ENCODE results near the gene GRAMD2B.
"Not testable (repeated sequence)": the region's sequence is repeated elsewhere in the genome, so short reads cannot be mapped to it uniquely, and the experiment has no call there.

GRAMD2B gene, protein sequence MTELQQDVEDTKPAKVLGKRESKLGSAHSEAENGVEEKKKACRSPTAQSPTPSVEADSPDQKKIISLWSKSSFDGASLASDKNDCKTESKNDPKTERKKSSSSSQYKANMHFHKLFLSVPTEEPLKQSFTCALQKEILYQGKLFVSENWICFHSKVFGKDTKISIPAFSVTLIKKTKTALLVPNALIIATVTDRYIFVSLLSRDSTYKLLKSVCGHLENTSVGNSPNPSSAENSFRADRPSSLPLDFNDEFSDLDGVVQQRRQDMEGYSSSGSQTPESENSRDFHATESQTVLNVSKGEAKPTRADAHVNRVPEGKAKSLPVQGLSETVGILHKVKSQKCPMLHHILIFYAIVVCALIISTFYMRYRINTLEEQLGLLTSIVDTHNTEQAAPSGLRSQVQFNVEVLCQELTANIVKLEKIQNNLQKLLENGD

DNA sequence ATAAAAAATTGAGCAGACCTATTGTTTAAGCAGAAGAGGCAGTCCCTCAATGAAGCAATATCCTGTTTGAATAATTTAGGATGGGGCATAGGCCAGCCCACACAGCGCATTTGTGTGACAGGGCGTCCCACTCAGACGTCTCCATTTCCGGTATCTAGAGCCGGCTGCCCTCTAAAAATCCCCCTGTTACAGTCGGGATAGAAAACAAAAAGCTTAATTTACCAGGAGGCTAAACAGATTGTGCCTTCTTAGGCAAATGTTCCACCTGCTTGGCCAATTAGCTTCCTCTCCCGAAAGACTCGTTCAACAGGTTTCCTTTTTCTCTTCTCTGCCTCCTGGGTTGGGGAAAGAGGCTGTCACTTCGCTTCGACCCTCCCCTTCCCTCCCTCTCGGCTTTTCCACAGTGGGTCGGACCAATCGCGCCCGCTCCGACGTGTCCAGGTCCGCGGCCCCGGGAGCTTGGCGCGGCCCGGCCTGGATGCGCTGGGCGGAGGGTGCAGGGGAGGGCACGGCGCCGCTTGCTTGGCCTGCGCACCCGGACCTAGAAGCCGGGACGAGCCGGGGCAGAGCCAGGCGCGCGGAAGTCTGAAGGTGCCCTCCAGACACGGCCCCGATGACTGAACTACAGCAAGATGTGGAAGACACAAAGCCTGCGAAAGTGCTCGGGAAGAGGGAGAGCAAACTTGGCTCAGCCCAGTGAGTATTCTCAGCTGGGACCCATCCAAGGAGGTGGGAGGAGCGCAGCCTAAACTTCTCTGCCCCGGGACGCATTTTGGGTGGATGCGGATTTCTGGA lies at the start of gene GRAMD2B:
GRAMD2B (plus strand) TSS at position 416 of the 795 bp plus-strand sequence; CDS start at position 614, 198 bp downstream.
- DNase-seq, result peak; percentile 71

DNA sequence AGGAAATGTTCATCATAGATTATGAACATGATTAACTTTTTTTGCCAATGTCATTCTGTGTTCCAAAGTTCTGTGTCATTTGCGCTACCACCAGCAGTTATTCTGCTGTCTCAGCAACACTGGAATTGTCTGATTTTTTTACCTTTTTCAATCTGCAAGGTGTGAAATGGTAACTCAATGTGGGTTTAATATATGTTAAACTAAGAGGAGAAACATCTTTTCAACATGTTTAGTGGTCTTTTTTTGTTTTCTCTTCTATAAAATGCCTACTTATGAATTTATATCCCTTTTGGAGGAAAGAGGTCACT lies 49.1 kb upstream of the GRAMD2B start:
- no peak for DNase-seq

DNA sequence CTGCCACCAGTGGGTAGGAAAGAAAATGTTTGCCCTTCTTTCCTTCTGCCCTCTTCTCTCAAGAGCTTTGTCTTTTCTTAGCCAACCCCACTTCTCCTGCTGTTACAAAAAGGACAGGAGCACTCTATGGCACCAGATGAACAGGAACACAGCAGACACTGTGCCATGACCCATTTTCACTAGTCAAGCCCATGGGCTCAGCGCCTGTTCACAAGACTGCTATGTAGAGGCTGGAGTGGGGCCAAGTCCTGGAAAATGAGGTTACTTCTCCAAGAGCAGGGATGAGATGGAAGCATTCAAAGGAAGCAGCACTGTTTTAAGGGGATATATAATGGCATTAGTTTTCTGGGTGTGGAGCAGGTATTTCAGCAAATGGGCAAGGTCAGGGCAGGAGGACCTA lies 46.8 kb upstream of the GRAMD2B start:
- no peak for DNase-seq

DNA sequence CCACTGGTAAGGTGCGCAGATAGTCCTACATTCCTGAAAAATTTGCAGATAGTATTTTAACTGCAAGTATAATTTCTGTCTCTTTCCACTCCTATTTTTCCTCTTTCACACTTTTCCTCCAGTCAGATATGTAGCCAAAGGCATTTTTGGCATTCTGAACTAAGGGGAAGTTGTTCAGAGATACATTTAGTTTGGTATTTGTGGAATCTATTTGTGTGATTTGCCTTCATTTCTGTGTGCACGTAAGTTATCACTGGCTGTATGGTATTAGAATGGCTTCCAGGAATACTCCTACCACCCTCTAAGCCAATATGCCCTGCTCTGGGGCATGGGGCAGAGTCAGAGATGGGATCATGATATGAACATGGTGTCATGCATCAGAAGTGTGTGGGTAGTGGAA lies 45.8 kb upstream of the GRAMD2B start:
- no peak for DNase-seq

DNA sequence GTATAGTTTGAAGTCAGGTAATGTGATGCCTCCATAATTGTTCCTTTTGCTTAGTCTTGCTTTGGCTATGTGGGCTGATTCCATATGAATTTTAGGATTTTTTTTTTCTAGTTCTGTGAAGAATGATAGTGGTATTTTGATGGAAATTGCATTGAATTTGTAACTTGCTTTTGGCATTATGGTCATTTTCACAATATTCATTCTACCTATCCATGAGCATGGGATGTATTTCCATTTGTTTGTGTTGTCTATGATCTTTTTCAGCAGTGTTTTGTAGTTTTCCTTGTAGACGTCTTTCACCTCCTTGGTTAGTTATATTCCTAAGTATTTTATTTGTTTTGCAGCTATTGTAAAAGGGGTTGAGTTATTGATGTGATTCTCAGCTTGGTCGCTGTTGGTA lies 42.9 kb upstream of the GRAMD2B start:
- not testable (repeated sequence) for DNase-seq

DNA sequence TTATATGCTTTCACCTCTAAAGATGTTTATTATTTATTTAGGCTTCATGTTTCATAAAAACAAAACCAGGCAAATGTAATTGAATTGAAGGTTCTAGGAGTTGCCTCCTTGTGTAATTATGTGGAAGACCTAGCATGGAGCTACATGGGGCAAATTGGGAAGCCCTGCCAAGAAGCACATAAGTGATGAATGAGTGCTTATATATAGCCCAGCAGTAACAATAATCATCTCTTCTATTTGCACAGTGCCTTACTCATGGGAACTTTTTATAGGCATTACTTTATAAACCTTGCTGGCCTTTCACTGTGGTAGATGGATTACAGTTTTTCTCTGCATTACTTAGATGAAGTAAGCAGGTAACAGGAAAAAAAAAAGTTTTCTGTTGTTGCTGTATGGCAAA lies 40.0 kb upstream of the GRAMD2B start:
- DNase-seq, result no peak

DNA sequence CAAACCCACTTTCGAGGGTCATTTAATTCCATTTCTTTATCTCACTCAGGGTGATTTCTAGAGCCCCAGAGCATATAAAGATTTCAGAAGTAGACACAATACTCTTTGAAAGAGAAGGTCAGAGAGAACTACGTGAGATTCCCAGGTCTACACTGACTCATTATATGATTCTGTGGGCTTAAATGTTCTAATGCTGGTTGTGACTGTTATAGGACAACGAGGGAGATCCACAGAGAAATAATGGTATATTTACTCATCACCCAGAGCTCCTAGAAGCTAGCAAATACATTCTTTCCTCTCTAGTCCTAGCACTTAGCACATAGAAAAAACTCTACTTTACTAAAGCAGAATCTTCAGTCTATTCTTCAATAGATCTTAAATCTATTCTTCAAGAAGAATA lies 39.4 kb upstream of the GRAMD2B start:
- no peak for DNase-seq

DNA sequence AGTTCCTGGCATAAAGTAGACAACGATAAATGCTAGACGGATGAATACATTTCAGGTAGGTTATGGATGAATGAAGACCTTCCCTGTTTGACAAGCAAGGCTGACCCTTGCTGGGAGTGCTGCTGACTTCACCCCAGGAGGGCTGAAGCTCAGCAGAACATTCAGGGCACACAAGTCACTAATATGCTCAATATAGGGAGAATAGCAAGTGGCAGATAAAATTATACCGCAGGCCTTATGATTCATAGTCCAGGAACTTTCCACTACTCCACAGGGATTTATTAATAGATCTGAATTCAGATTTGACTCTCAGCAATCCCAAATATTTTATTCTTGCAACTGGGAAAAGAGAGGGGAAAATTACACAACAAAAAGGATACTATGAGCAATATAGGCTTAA lies 38.2 kb upstream of the GRAMD2B start:
- no peak for DNase-seq

DNA sequence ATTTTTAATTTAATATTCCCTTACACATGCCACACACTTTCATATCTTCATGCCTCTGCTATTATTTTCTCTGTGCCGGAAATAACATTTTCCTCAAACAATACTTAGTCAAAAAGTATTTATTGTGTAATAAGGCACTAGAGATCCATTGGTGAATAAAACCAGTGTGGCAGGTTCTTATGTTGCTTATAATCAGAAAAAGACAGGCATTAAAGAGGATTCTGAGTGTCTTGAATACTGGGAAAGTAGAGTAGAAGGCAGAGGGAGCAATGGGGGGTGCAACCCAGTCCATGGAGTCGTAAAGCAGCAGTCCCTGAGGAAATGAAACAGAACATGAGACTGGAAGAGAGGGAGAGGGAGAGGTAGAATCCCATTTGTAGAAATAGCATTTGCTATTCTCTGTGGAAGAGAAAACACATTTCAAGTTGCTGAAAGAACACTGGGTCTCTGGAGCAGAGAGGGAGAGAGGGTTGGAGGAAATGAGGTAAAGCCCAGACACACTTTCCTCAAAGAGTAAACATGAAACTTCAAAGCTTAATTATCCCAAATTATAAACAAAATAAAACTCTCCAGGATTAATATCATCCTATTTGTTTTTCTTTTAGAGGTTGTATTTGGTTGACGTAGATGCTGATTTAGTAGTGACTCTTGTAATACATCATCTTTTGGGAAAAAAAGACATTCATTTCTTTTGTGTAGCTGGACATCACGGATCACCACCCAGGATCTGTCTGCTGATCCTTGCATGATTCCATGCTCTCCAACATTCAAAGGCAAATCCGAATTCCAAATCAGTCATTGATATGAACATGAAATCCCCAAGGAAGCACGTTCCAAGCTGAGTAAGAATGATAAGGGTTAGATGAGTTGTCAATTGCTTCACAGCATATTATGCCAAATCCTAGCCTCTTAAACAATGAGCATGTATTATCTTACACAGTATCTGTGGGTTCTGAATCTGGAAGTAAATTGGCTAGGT lies 37.4 kb upstream of the GRAMD2B start:
- no peak for DNase-seq

DNA sequence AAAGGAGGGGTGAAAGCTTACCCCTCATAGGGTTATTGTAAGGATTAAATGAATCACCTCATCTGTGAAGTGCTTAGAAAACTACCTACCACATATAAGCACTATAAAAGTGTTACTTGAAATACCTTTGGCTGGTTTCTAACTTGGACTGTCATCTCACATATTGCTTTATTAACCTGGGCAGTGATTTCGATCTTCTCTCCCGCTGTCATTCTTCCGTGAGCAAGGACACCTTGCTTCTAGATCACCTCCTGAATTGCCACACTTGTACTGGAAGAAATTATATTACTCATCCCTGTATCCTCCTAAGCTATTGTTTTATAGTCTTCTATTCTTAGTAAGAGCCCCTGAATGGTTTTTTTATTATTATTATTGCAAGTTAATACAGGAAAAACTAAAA lies 34.0 kb upstream of the GRAMD2B start:
- no peak for DNase-seq

DNA sequence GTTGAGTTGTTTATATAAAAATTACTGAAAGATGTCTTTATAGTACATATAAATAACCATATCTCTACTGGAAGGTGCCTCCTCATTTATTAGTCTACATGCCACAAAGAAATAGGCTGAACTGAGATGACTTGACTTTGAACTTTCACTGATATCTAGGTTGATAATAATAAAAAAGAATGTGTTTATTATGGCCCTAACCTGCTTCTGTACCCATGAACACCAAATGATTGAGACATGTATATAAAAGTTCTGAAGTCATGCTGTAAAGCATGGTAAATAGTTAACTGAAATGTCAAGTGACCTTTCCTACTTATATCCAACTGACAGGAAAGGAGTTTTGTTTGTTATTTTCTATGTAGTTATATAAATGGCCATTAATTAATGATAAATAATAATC lies 33.2 kb upstream of the GRAMD2B start:
- DNase-seq, result no peak

DNA sequence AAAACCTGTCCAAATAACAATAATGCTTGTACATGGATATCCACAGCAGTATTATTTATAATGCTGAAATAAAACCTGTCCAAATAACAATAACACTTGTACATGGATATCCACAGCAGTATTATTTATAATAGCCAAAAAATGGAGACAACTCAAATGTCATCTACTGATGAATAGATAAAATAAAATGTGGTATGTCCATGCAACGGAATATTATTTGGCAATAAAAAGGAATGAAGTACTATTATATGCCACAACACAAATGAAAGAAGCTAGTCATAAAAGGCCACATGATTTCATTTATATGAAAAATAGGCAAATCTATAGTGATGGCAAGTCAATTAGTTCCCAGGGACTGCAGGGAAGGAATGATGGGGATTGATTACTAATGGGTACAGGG lies 31.8 kb upstream of the GRAMD2B start:
- no peak for DNase-seq

DNA sequence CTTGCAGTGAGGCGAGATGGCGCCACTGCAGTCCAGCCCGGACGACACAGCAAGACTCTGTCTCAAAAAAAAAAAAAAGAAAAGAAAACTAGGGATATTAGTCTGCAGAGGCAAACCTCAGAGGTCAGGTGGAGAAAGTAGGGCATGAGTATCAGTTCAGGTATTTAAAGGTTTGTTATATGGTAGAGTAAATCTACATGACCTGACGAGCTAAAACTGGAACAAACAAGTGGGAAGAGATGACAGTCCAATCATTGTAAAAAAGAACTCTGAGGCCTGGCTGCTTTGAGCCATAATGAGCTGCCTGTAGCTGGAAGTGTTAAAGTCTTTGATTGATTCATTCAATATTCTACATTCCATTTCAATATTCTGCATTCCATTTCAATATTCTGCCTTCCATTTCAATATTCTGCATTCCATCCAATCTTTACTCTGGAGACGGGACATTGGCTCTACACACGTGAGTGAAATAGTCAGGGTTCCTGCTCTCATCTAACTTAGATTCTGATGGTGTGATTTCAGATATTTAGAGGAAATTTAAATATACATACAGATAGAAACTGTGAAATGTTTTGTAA lies 28.9 kb upstream of the GRAMD2B start:
- DNase-seq, result no peak

DNA sequence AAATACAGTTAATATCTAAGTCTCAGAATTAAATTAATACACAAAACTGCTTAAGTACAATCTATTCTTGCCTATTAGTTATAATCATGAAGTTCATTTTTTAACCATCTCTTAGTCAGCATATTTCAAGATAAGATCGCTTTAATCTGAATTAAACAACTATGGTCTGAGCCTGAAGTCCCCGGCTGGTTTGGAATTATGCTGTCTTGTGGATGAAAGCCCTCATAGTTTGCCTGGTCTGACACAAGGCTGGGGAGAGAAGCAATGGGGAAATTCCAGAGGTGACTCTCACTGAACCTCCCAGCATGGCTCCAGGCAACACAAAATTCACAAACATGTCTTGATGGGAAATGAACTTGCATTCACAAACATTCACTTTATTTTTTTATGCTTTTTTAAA lies 28.0 kb upstream of the GRAMD2B start:
- no peak for DNase-seq

DNA sequence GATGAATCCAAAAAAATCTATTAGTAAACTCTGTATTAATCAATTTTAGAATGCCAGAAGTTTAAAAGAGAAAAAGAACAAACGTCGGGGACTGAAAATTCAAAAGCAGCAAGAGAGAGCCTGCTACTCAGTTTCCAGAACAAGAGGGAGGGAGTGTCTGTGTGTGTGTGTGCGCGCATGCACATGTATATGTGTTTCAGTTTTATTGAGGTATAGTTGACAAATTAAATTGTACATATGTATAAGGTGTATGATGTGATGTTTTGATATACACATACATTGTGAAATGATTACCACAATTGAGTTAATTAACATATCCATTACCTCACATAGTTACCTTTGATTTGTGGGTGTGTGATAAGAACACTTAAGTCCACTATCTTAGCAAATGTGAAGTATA lies 27.6 kb upstream of the GRAMD2B start:
- no peak for DNase-seq

DNA sequence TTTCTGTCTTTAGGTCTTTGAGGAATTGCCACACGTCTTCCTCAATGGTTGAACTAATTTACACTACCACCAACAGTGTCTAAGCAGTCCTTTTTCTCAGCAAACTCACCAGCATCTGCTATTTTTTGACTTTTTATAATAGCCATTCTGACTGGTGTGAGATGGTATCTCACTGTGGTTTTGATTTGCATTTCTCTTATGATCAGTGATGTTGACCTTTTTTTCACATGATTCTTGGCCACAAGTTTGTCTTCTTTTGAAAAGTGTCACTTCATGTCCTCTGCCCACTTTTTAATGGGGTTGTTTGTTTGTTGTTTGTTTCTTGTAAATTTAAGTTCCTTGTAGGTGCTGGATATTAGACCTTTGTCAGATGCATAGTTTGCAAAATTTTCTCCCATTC lies 26.5 kb upstream of the GRAMD2B start:
- DNase-seq, result not testable (repeated sequence)

DNA sequence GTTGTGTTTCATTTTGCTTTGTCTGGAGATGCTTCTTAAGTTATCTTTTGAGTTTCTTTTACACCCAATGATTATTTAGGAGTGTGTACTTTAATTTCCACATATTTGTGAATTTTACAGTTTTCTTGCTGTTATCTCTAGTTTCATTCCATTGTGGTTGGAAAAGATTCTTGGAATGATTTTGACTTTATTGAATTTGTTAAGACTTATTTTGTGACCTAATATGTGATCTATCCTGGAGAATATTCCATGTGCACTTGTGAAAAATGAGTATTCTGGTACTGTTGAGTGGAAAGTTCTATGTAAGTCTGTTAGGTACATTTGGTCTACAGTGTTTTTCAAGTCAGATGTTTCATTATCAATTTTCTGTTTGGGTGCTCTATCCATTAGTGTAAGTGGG lies 24.4 kb upstream of the GRAMD2B start:
- no peak for DNase-seq

DNA sequence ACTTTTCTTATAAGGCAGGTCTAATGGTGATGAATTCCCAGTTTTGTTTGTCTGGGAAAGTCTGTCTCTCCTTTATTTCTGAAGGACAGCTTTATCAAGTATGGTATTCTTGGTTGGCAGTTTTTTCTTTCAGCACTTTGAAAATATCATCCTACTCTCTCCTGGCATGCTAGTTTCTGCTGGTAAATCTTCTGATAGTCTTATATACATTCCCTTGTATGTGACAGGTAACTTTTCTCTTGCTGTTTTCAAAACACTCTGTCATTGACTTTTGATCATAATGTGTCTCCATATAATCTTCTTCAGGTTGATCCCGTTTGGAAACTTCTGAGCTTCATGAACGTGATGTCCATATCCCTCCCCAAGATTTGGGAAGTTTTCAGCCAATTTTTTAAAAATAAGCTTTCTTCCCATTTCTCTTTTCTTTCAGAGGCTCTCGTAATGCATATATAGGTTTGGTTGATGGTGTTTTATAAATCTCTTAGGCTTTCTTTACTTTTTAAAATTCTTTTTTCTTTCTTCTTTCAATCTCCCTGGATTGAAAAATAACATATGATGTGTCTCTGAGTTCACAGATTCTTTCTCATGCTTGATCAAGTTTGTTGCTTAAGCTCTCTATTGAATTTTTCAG lies 22.5 kb upstream of the GRAMD2B start:
- no peak for DNase-seq

DNA sequence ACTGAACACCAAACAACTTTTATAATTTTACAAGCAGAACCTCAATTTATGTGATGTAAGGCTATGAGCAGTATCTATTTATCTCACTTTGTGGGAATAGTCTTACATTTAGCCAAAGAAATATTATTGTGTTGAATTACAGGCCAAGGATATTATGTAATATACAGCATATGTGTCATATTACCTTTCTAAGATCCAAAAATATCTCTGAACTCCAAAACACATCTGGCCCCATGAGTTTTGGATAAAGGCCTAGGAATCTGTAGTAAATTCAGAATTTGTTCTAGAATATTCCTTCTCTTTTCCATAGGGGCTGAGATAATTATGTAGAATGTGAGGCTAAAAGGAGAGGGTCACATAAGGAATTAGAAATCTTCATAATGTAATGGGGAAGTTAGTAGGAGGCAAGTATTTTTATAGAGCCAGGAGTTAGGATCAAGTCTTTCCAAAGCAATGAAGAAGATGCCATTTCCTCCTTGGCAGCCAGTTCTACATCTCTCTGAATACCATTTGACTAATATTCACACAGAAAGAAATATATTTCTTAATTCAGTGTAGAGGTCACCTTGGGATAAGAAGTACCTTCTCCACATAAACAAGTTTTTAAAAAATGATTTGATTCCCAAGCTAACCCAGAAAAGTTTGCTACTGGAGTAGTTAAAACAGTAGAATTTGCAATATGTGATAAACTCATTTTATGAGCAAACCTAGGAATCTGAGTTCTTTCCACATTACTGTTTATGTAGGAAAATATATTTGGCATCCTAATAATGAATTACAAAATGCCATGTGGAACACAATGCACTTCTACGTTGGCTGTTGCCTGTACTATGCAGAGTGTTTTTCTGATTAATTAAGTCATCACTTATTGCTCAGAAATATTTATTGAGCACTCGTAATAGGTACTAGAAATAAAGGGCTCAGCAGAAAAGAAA lies 20.3 kb upstream of the GRAMD2B start:
- DNase-seq, result no peak

DNA sequence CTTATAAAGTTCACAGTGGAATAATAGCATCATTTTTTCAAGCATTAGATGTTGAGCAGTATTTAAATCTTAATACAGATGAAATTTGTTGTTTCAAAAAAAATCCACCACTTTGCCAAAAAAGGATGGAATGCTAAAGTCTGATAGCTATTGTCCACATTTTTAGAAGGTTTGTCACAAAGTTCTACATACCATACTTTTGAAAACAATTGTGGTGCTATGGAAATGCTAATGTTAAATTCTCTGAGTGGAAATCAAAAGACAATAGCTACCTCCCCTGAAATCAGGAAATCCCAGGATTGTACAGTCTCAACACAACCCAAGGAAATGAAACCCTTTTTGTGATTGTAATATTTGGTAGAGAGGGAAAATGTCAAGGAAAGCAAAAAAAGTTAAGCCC lies 19.3 kb upstream of the GRAMD2B start:
- no peak for DNase-seq

DNA sequence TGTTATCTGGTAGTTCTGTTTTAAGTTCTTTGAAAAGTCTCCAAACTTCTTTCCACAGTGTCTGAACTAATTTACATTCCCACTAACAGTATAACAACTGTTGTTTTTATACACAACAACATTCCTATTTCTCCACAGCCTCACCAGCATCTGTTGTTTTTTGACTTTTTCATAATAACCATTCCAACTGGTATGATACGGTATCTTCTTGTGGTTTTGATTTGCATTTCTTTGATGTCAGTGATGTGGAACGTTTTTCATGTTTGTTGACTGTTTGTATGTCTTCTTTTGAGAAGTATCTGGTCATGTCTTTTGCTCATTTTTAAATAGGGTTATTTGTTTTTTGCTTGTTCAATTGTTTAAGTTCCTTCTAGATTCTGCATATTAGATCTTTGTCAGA lies 12.6 kb upstream of the GRAMD2B start:
- DNase-seq, result no peak

All from stimulated activated CD8-positive, alpha-beta memory T cell treated with anti-CD3 and anti-CD28 coated beads, Interleukin-4, amount 100 ng/mL, for 48 hours (primary cell).